Endothelial cell of umbilical vein (primary cell): ENCODE measurements around the gene RIOK3. TPM values are rescaled to one million over a fixed set of nuclear protein-coding genes. Genes with fewer than 3 reads are reported as not detected.
"Not testable (repeated sequence)": the region's sequence is repeated elsewhere in the genome, so short reads cannot be mapped to it uniquely, and the experiment has no call there.

Experiments
- BruUV-seq: library from RNA; stranded (reverse); fragments of 400-500 nt; replicated peaks from 2 replicates; lab custom pipeline; 2021; lab: Mats Ljungman, UMichigan
- CTCF ChIA-PET: fragments of 300-600, 350-600 bp; sonication (Branson Sonifier 250); formaldehyde crosslinking; loops from one replicate; lab custom pipeline; 2021; ENCODE audit warnings: antibody characterized with exemption, inconsistent platforms; lab: Charles Lee
- POLR2A ChIA-PET: fragments of 300-600, 350-600 bp; sonication (Branson Sonifier 250); formaldehyde crosslinking; loops from one replicate; lab custom pipeline; 2021; ENCODE audit warnings: antibody characterized with exemption, inconsistent platforms; lab: Charles Lee
- DNase-seq: peaks from one replicate; pipeline ENCODE4 v3.0.0-alpha.2; 2011; ENCODE audit warnings: low read depth, low spot score
- FAIRE-seq: peaks from 2 replicates; lab custom pipeline; 2011; peaks lifted over from hg19 to GRCh38; lab: Jason Lieb, UNC
- H2AFZ ChIP-seq: 2 replicates; pipeline ENCODE4 v1.6.0; 2012; ENCODE audit warnings: low read depth, low read length, control low read depth, inconsistent platforms
- H3K27ac ChIP-seq: 2 replicates; pipeline ENCODE4 v1.5.1; 2011; ENCODE audit warnings: low read depth, mild to moderate bottlenecking, control low read depth, low read length, moderate library complexity; ENCODE audit not compliant: insufficient read depth
- H3K27me3 ChIP-seq, 2 experiments: 2 replicates each; pipeline versions ENCODE4 v1.6.0 to v1.6.1; 2011; ENCODE audit warnings: low read length in 2 of 2, mixed read lengths in 1 of 2; ENCODE audit not compliant: control insufficient read depth in 2 of 2, insufficient read depth in 2 of 2
- H3K36me3 ChIP-seq, 2 experiments: 2 replicates in 1 of 2; 3 replicates in 1 of 2; pipeline ENCODE4 v1.5.1; 2011; ENCODE audit warnings: low read length in 2 of 2, mild to moderate bottlenecking in 1 of 2, moderate library complexity in 1 of 2; ENCODE audit not compliant: control insufficient read depth in 2 of 2, insufficient read depth in 2 of 2; ENCODE audit errors: extremely low read depth in 1 of 2
- H3K4me1 ChIP-seq: 3 replicates; pipeline ENCODE4 v1.5.1; 2011; ENCODE audit warnings: mild to moderate bottlenecking, low read length; ENCODE audit not compliant: control insufficient read depth, insufficient read depth; ENCODE audit errors: extremely low read depth
- H3K4me2 ChIP-seq: 2 replicates; pipeline ENCODE4 v1.6.1; 2011; ENCODE audit warnings: low read length, control low read depth, mixed read lengths; ENCODE audit not compliant: insufficient read depth
- H3K4me3 ChIP-seq, 3 experiments: fragments of 200-600 bp in 1 of 3; sonication (generic), shearing (Covaris generic) in 1 of 3; replicated peaks in 1 of 3; 2 replicates each; pipeline ENCODE4 v1.5.1; 2011 to 2016; ENCODE audit warnings: control low read depth in 3 of 3, low read length in 3 of 3, mild to moderate bottlenecking in 2 of 3, inconsistent platforms in 1 of 3, low read depth in 1 of 3, moderate library complexity in 1 of 3; ENCODE audit not compliant: insufficient read depth in 1 of 3
- H3K79me2 ChIP-seq: 2 replicates; pipeline ENCODE4 v1.6.0; 2012; ENCODE audit warnings: low read length, inconsistent platforms; ENCODE audit not compliant: control insufficient read depth, insufficient read depth
- H3K9ac ChIP-seq: replicated peaks from 2 replicates; pipeline ENCODE3; 2011; ENCODE audit warnings: low read length, control low read depth; ENCODE audit not compliant: insufficient read depth; ENCODE audit errors: extremely low read depth
- H3K9me1 ChIP-seq: replicated peaks from 3 replicates; pipeline ENCODE4 v1.6.0; 2011; ENCODE audit warnings: mild to moderate bottlenecking, low read length; ENCODE audit not compliant: control insufficient read depth, insufficient read depth; ENCODE audit errors: extremely low read depth
- H3K9me3 ChIP-seq: replicated peaks from 2 replicates; pipeline ENCODE4 v1.5.1; 2012; ENCODE audit warnings: low read length, inconsistent platforms; ENCODE audit not compliant: control insufficient read depth, insufficient read depth
- H4K20me1 ChIP-seq: replicated peaks from 2 replicates; pipeline ENCODE3; 2011; ENCODE audit warnings: mild to moderate bottlenecking, low read length; ENCODE audit not compliant: control insufficient read depth, insufficient read depth; ENCODE audit errors: extremely low read depth
- EZH2 ChIP-seq: IDR thresholded peaks from 2 replicates; pipeline ENCODE4 v1.6.1; 2012; ENCODE audit warnings: borderline replicate concordance, low read depth, mild to moderate bottlenecking, moderate library complexity, low read length, inconsistent platforms; ENCODE audit not compliant: severe bottlenecking
- FOS ChIP-seq: IDR thresholded peaks from 2 replicates; pipeline ENCODE4 v1.6.1; 2011; ENCODE audit warnings: mild to moderate bottlenecking, low read length, moderate library complexity, borderline replicate concordance; ENCODE audit not compliant: insufficient read depth
- GATA2 ChIP-seq: IDR thresholded peaks from 2 replicates; pipeline ENCODE4 v1.7.0; 2011; ENCODE audit warnings: low read depth, mild to moderate bottlenecking, moderate library complexity, mixed read lengths, low read length; ENCODE audit not compliant: insufficient read length, insufficient read depth
- JUN ChIP-seq: IDR thresholded peaks from 2 replicates; pipeline ENCODE4 v1.6.1; 2011; ENCODE audit warnings: borderline replicate concordance, low read depth; ENCODE audit not compliant: insufficient read length, insufficient read depth
- MAX ChIP-seq: IDR thresholded peaks from 2 replicates; pipeline ENCODE4 v1.6.1; 2011; ENCODE audit not compliant: insufficient read depth, insufficient read length
- MYC ChIP-seq: IDR thresholded peaks from one replicate; pipeline ENCODE4 v1.6.1; 2011; ENCODE audit warnings: mild to moderate bottlenecking, low read depth, low read length
- POLR2A ChIP-seq: IDR thresholded peaks from 2 replicates; pipeline ENCODE4 v1.6.1; 2012; ENCODE audit warnings: low read depth, mild to moderate bottlenecking, control low read depth, low read length
- dilution Hi-C: fragments of 300-500 bp; cut with MboI; formaldehyde crosslinking; loops from one replicate; pipeline ENCODE4 v1.15.0; 2019; ENCODE audit warnings: low sequenced_read_pairs; ENCODE audit not compliant: extremely low pct_ligation_motif_present
- intact Hi-C: fragments of 100-400 bp; cut with micrococcal nuclease; formaldehyde crosslinking; loops from one replicate; pipeline ENCODE4 v1.10.0; 2022
- polyA plus RNA-seq, 4 experiments: library from polyadenylated mRNA; depleted of rRNA in 3 of 4; stranded (reverse) in 3 of 4; unstranded in 1 of 4; fragments of >200 nt; gene quantifications; 2 replicates each; pipeline versions ENCODE4 v1.2.1 to v1.2.3, GENCODE V29; 2011 to 2012; ENCODE audit warnings: missing spikeins in 1 of 4
- total RNA-seq: library from RNA; stranded (reverse); gene quantifications from 2 replicates; pipeline ENCODE4 v1.2.3, GENCODE V29; 2021
- TF ChIP-seq, protein P1 (sequence below), 2 donors: IDR thresholded peaks; 1 replicate in 1 of 2; 2 replicates in 1 of 2; pipeline ENCODE4 v1.5.1; 2011; ENCODE audit warnings: low read length in 2 of 2, mild to moderate bottlenecking in 2 of 2, moderate library complexity in 2 of 2, control low read depth in 1 of 2, inconsistent platforms in 1 of 2, low read depth in 1 of 2; ENCODE audit not compliant: insufficient read depth in 1 of 2; ENCODE audit errors: extremely low read depth in 1 of 2

RIOK3 gene
- total and polyA plus RNA-seq, 2 donors (not counting 3 experiments of a cell fraction or from before 2014, with no cell fraction given), result 14.8 to 50.7 TPM

GRCh38 chr18:23428821-23429220, 24.3 kb upstream of the RIOK3 start:
- H3K9ac ChIP-seq, result no peak overlapping the region
- intact Hi-C loops (no loop called here), dilution Hi-C loops (no loop called here)
- CTCF ChIA-PET, result no interaction called here
- BruUV-seq, result no TSS peak
- H3K36me3 ChIP-seq, result no peaks in the 10 kb centered on the region
- no peak overlapping the region for H3K27ac ChIP-seq
- POLR2A ChIA-PET, result no interaction called here
- H3K4me2 ChIP-seq, result no peak overlapping the region
- no peaks in the 10 kb centered on the region for H3K27me3 ChIP-seq
- no peaks in the 10 kb centered on the region for H3K9me3 ChIP-seq
- TF ChIP-seq FOS, result no peak
- TF ChIP-seq EZH2, result no peak
- no peak for TF ChIP-seq POLR2A
- no peak for TF ChIP-seq JUN
- TF ChIP-seq, protein P1, sequence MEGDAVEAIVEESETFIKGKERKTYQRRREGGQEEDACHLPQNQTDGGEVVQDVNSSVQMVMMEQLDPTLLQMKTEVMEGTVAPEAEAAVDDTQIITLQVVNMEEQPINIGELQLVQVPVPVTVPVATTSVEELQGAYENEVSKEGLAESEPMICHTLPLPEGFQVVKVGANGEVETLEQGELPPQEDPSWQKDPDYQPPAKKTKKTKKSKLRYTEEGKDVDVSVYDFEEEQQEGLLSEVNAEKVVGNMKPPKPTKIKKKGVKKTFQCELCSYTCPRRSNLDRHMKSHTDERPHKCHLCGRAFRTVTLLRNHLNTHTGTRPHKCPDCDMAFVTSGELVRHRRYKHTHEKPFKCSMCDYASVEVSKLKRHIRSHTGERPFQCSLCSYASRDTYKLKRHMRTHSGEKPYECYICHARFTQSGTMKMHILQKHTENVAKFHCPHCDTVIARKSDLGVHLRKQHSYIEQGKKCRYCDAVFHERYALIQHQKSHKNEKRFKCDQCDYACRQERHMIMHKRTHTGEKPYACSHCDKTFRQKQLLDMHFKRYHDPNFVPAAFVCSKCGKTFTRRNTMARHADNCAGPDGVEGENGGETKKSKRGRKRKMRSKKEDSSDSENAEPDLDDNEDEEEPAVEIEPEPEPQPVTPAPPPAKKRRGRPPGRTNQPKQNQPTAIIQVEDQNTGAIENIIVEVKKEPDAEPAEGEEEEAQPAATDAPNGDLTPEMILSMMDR (IDR thresholded peaks at IDR 0.05; ENCODE audit: extremely low read depth in 1 of 2, insufficient read depth in 1 of 2, low read depth in 1 of 2, low read length in 2 of 2), result no peak
- TF ChIP-seq MAX, result no peak
- no peak for TF ChIP-seq GATA2
- TF ChIP-seq MYC, result no peak
- no peaks in the 10 kb centered on the region for H3K79me2 ChIP-seq
- DNase-seq, result no peak
- H3K4me3 ChIP-seq, result no peak overlapping the region
- FAIRE-seq, result no peak
- H3K9me1 ChIP-seq, result no peaks in the 10 kb centered on the region
- H4K20me1 ChIP-seq, result no peaks in the 10 kb centered on the region
- no peak overlapping the region for H2AFZ ChIP-seq
- H3K4me1 ChIP-seq, result no peaks in the 10 kb centered on the region

DNA sequence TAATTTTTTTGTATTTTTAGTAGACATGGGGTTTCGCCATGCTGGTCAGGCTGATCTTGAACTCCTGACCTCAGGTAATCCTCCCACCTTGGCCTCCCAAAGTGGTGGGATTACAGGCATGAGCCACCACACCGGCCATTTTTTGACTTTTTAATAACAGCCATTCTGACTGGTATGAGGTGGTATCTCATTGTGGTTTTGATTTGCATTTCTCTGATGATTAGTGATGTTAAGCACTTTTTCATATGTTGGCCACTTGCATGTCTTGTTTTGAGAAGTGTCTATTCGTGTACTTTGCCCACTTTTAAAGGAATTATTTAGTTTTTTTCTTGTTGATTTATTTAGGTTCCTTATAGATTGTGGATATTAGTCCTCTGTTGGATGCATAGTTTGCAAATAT, 23.5 kb upstream of the RIOK3 start:
- DNase-seq, H3K9me3 ChIP-seq, POLR2A ChIA-PET, dilution Hi-C loops, H3K79me2 ChIP-seq, H4K20me1 ChIP-seq, intact Hi-C loops, H2AFZ ChIP-seq, H3K4me1 ChIP-seq, H3K4me3 ChIP-seq, H3K4me2 ChIP-seq, H3K9ac ChIP-seq, CTCF ChIA-PET, H3K27ac ChIP-seq, BruUV-seq, H3K36me3 ChIP-seq, H3K9me1 ChIP-seq, H3K27me3 ChIP-seq, FAIRE-seq: not testable (repeated sequence)
